Endothelial cell of umbilical vein (primary cell): ENCODE data around the gene CELA1. TPM values are rescaled to one million over a fixed set of nuclear protein-coding genes. Genes with fewer than 3 reads are reported as not detected.

Experiments used
- BruUV-seq: library from RNA; stranded (reverse); fragments of 400-500 nt; replicated peaks from 2 replicates; lab custom pipeline; 2021; lab: Mats Ljungman, UMichigan
- CTCF ChIA-PET: fragments of 300-600, 350-600 bp; sonication (Branson Sonifier 250); formaldehyde crosslinking; loops from one replicate; lab custom pipeline; 2021; ENCODE audit warnings: antibody characterized with exemption, inconsistent platforms; lab: Charles Lee
- POLR2A ChIA-PET: fragments of 300-600, 350-600 bp; sonication (Branson Sonifier 250); formaldehyde crosslinking; loops from one replicate; lab custom pipeline; 2021; ENCODE audit warnings: antibody characterized with exemption, inconsistent platforms; lab: Charles Lee
- DNase-seq: peaks from one replicate; pipeline ENCODE4 v3.0.0-alpha.2; 2011; ENCODE audit warnings: low read depth, low spot score
- FAIRE-seq: peaks from 2 replicates; lab custom pipeline; 2011; peaks lifted over from hg19 to GRCh38; lab: Jason Lieb, UNC
- H2AFZ ChIP-seq: 2 replicates; pipeline ENCODE4 v1.6.0; 2012; ENCODE audit warnings: low read depth, low read length, control low read depth, inconsistent platforms
- H3K27ac ChIP-seq: 2 replicates; pipeline ENCODE4 v1.5.1; 2011; ENCODE audit warnings: low read depth, mild to moderate bottlenecking, control low read depth, low read length, moderate library complexity; ENCODE audit not compliant: insufficient read depth
- H3K27me3 ChIP-seq, 2 experiments: 2 replicates each; pipeline versions ENCODE4 v1.6.0 to v1.6.1; 2011; ENCODE audit warnings: low read length in 2 of 2, mixed read lengths in 1 of 2; ENCODE audit not compliant: control insufficient read depth in 2 of 2, insufficient read depth in 2 of 2
- H3K36me3 ChIP-seq, 2 experiments: 2 replicates in 1 of 2; 3 replicates in 1 of 2; pipeline ENCODE4 v1.5.1; 2011; ENCODE audit warnings: low read length in 2 of 2, mild to moderate bottlenecking in 1 of 2, moderate library complexity in 1 of 2; ENCODE audit not compliant: control insufficient read depth in 2 of 2, insufficient read depth in 2 of 2; ENCODE audit errors: extremely low read depth in 1 of 2
- H3K4me1 ChIP-seq: 3 replicates; pipeline ENCODE4 v1.5.1; 2011; ENCODE audit warnings: mild to moderate bottlenecking, low read length; ENCODE audit not compliant: control insufficient read depth, insufficient read depth; ENCODE audit errors: extremely low read depth
- H3K4me2 ChIP-seq: 2 replicates; pipeline ENCODE4 v1.6.1; 2011; ENCODE audit warnings: low read length, control low read depth, mixed read lengths; ENCODE audit not compliant: insufficient read depth
- H3K4me3 ChIP-seq, 3 experiments: fragments of 200-600 bp in 1 of 3; sonication (generic), shearing (Covaris generic) in 1 of 3; replicated peaks in 1 of 3; 2 replicates each; pipeline ENCODE4 v1.5.1; 2011 to 2016; ENCODE audit warnings: control low read depth in 3 of 3, low read length in 3 of 3, mild to moderate bottlenecking in 2 of 3, inconsistent platforms in 1 of 3, low read depth in 1 of 3, moderate library complexity in 1 of 3; ENCODE audit not compliant: insufficient read depth in 1 of 3
- H3K79me2 ChIP-seq: 2 replicates; pipeline ENCODE4 v1.6.0; 2012; ENCODE audit warnings: low read length, inconsistent platforms; ENCODE audit not compliant: control insufficient read depth, insufficient read depth
- H3K9ac ChIP-seq: replicated peaks from 2 replicates; pipeline ENCODE3; 2011; ENCODE audit warnings: low read length, control low read depth; ENCODE audit not compliant: insufficient read depth; ENCODE audit errors: extremely low read depth
- H3K9me1 ChIP-seq: replicated peaks from 3 replicates; pipeline ENCODE4 v1.6.0; 2011; ENCODE audit warnings: mild to moderate bottlenecking, low read length; ENCODE audit not compliant: control insufficient read depth, insufficient read depth; ENCODE audit errors: extremely low read depth
- H3K9me3 ChIP-seq: replicated peaks from 2 replicates; pipeline ENCODE4 v1.5.1; 2012; ENCODE audit warnings: low read length, inconsistent platforms; ENCODE audit not compliant: control insufficient read depth, insufficient read depth
- H4K20me1 ChIP-seq: replicated peaks from 2 replicates; pipeline ENCODE3; 2011; ENCODE audit warnings: mild to moderate bottlenecking, low read length; ENCODE audit not compliant: control insufficient read depth, insufficient read depth; ENCODE audit errors: extremely low read depth
- EZH2 ChIP-seq: IDR thresholded peaks from 2 replicates; pipeline ENCODE4 v1.6.1; 2012; ENCODE audit warnings: borderline replicate concordance, low read depth, mild to moderate bottlenecking, moderate library complexity, low read length, inconsistent platforms; ENCODE audit not compliant: severe bottlenecking
- FOS ChIP-seq: IDR thresholded peaks from 2 replicates; pipeline ENCODE4 v1.6.1; 2011; ENCODE audit warnings: mild to moderate bottlenecking, low read length, moderate library complexity, borderline replicate concordance; ENCODE audit not compliant: insufficient read depth
- GATA2 ChIP-seq: IDR thresholded peaks from 2 replicates; pipeline ENCODE4 v1.7.0; 2011; ENCODE audit warnings: low read depth, mild to moderate bottlenecking, moderate library complexity, mixed read lengths, low read length; ENCODE audit not compliant: insufficient read length, insufficient read depth
- JUN ChIP-seq: IDR thresholded peaks from 2 replicates; pipeline ENCODE4 v1.6.1; 2011; ENCODE audit warnings: borderline replicate concordance, low read depth; ENCODE audit not compliant: insufficient read length, insufficient read depth
- MYC ChIP-seq: IDR thresholded peaks from one replicate; pipeline ENCODE4 v1.6.1; 2011; ENCODE audit warnings: mild to moderate bottlenecking, low read depth, low read length
- POLR2A ChIP-seq: IDR thresholded peaks from 2 replicates; pipeline ENCODE4 v1.6.1; 2012; ENCODE audit warnings: low read depth, mild to moderate bottlenecking, control low read depth, low read length
- POLR2AphosphoS5 ChIP-seq: IDR thresholded peaks from 2 replicates; pipeline ENCODE4 v1.6.1; 2012; ENCODE audit warnings: low read depth, mild to moderate bottlenecking, control low read depth, low read length, moderate library complexity; ENCODE audit not compliant: insufficient read depth
- dilution Hi-C: fragments of 300-500 bp; cut with MboI; formaldehyde crosslinking; loops from one replicate; pipeline ENCODE4 v1.15.0; 2019; ENCODE audit warnings: low sequenced_read_pairs; ENCODE audit not compliant: extremely low pct_ligation_motif_present
- intact Hi-C: fragments of 100-400 bp; cut with micrococcal nuclease; formaldehyde crosslinking; loops from one replicate; pipeline ENCODE4 v1.10.0; 2022
- polyA plus RNA-seq, 4 experiments: library from polyadenylated mRNA; depleted of rRNA in 3 of 4; stranded (reverse) in 3 of 4; unstranded in 1 of 4; fragments of >200 nt; gene quantifications; 2 replicates each; pipeline versions ENCODE4 v1.2.1 to v1.2.3, GENCODE V29; 2011 to 2012; ENCODE audit warnings: missing spikeins in 1 of 4
- total RNA-seq: library from RNA; stranded (reverse); gene quantifications from 2 replicates; pipeline ENCODE4 v1.2.3, GENCODE V29; 2021
- TF ChIP-seq, protein P1 (sequence below), 2 donors: IDR thresholded peaks; 1 replicate in 1 of 2; 2 replicates in 1 of 2; pipeline ENCODE4 v1.5.1; 2011; ENCODE audit warnings: low read length in 2 of 2, mild to moderate bottlenecking in 2 of 2, moderate library complexity in 2 of 2, control low read depth in 1 of 2, inconsistent platforms in 1 of 2, low read depth in 1 of 2; ENCODE audit not compliant: insufficient read depth in 1 of 2; ENCODE audit errors: extremely low read depth in 1 of 2
- TF ChIP-seq, protein P2 (sequence below): IDR thresholded peaks from 2 replicates; pipeline ENCODE4 v1.6.1; 2011; ENCODE audit not compliant: insufficient read depth, insufficient read length

The CELA1 gene
- total and polyA plus RNA-seq, 2 donors (not counting 3 experiments of a cell fraction or from before 2014, with no cell fraction given) = not detected

DNA sequence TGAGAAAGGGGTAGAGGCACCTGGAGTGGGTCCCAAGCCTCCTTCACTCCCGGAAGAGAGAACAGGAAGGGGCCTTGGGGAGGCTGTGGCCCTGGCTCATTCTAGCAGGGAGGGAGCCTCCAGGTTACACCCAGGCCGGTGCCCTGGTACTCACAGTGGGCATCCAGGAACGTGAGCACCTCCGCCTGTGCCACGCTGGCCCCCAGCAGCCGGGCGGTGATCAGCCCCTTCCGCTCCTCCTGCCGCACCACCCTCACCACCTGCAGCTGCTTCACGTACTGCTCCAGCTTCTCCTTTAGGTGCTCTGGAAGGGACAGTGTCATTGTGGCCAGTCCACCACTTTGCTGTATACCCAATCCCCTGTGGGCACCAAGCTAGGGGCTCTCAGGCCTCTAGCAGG is 18.8 kb upstream of the CELA1 start:
- H3K4me1 ChIP-seq = peaks cover 15% of the 10 kb centered on the region
- no peaks in the 10 kb centered on the region for H3K27me3 ChIP-seq
- H3K9me1 ChIP-seq = no peaks in the 10 kb centered on the region
- no peaks in the 10 kb centered on the region for H4K20me1 ChIP-seq
- BruUV-seq = no TSS peak
- intact Hi-C loops (no loop called here), dilution Hi-C loops (no loop called here)
- ChIA-PET POLR2A (no interaction called here), CTCF (no interaction called here)
- TF ChIP-seq POLR2AphosphoS5 (no peak), JUN (no peak), EZH2 (no peak), POLR2A (no peak), MYC (no peak), GATA2 (no peak), FOS (no peak)
- TF ChIP-seq, protein P1, sequence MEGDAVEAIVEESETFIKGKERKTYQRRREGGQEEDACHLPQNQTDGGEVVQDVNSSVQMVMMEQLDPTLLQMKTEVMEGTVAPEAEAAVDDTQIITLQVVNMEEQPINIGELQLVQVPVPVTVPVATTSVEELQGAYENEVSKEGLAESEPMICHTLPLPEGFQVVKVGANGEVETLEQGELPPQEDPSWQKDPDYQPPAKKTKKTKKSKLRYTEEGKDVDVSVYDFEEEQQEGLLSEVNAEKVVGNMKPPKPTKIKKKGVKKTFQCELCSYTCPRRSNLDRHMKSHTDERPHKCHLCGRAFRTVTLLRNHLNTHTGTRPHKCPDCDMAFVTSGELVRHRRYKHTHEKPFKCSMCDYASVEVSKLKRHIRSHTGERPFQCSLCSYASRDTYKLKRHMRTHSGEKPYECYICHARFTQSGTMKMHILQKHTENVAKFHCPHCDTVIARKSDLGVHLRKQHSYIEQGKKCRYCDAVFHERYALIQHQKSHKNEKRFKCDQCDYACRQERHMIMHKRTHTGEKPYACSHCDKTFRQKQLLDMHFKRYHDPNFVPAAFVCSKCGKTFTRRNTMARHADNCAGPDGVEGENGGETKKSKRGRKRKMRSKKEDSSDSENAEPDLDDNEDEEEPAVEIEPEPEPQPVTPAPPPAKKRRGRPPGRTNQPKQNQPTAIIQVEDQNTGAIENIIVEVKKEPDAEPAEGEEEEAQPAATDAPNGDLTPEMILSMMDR (IDR thresholded peaks at IDR 0.05; ENCODE audit: extremely low read depth in 1 of 2, insufficient read depth in 1 of 2, low read depth in 1 of 2, low read length in 2 of 2) = no peak
- TF ChIP-seq, protein P2, sequence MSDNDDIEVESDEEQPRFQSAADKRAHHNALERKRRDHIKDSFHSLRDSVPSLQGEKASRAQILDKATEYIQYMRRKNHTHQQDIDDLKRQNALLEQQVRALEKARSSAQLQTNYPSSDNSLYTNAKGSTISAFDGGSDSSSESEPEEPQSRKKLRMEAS = no peak
- H3K4me3 ChIP-seq = no peak overlapping the region
- H3K9me3 ChIP-seq = no peaks in the 10 kb centered on the region
- no peak overlapping the region for H3K27ac ChIP-seq
- H3K36me3 ChIP-seq = no peaks in the 10 kb centered on the region
- FAIRE-seq = no peak
- H3K9ac ChIP-seq = no peak overlapping the region
- H3K79me2 ChIP-seq = no peaks in the 10 kb centered on the region
- no peak for DNase-seq
- H2AFZ ChIP-seq = no peak overlapping the region
- no peak overlapping the region for H3K4me2 ChIP-seq
